Activated effector memory CD4-positive, alpha-beta T cell treated with anti-CD3 and anti-CD28 coated beads, Interleukin-2, amount 50 U/mL, for 16 hours (primary cell): ENCODE data around the gene CNBP.
"Not testable (repeated sequence)": the region's sequence is repeated elsewhere in the genome, so short reads cannot be mapped to it uniquely, and the experiment has no call there.

Source experiments
- DNase-seq: peaks from one replicate; pipeline ENCODE4 v3.0.0-alpha.2; 2020

CNBP gene

DNA sequence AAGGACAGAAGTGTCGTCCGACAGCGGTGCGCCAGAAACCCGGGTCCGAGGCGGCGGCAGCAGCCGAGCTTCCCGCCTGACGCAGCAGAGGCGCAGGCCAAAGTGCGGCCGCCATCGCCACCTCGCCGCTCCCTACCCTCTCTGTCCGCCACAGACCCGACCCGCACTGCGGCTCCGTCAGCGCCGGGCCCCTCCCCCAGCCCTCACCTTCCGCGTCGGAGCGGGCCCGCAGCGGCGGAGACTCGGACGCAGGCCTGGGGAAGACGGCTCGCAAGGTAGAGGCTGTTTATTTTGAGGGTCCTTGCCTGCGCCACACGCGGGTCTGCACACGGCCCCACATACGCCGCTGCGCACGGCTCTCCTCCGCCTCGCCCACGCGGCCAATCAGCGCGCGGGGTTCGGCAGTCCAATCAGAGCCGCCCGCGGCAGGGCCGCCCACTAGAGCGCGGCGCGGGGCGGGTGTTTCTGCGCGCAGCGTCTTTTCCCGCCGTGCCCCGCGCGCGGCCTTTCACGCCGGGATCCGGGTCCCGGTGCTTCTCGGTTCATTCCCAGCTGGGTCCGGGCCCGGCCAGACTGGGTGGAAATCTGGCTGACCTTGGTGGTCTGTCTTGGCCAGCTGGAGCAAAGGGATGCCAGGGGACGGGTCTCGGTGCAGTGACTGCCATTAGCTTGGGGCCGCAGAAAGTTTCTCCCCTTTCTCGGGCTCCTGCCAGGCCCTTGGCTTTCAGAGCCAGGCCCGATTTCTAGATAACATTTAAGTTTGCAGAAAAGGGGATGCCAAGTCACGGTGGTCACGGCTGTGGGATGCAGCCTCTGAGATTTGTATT is at the start of gene CNBP:
CNBP (minus strand) TSS at position 328 of the 827 bp plus-strand sequence. CDS start 12,139 bp downstream, outside the sequence.
- peak; percentile 97 for DNase-seq

DNA sequence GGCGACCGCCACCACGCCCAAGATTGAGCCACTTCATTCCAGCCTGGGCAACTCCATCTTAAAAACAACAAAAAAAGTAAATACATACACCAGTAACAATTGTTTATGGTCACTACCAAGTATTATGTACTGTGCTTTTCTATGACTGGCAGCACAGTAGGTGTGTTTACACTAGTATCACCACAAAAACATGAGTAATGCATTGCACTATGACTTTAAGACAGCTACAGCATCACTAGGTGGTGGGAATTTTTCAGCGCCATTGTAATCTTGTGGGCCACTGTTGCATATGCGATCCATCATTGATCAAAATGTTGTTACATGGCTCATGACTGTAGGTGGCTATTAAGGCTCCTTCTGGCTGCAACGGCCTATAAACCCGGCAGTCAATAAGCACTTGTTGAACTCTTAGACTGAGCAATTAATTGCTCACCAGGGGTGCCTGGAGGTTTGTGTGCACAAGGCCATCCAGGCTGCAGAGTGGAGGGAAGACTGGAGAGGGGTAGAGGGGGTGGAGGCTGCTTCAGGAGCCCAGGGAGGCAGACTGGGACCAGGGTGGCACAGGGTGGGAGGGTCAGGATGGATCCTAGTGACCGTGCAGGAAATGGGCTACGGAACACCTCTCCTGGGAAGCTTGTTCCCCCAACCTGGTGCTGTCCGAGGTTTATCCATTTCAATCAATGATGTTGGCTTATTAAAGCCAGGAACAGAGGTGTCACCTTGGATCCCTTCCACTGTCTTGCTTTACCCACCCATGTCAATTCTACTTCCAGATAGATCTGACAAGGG is 47.8 kb upstream of the CNBP start:
- DNase-seq, result no peak

DNA sequence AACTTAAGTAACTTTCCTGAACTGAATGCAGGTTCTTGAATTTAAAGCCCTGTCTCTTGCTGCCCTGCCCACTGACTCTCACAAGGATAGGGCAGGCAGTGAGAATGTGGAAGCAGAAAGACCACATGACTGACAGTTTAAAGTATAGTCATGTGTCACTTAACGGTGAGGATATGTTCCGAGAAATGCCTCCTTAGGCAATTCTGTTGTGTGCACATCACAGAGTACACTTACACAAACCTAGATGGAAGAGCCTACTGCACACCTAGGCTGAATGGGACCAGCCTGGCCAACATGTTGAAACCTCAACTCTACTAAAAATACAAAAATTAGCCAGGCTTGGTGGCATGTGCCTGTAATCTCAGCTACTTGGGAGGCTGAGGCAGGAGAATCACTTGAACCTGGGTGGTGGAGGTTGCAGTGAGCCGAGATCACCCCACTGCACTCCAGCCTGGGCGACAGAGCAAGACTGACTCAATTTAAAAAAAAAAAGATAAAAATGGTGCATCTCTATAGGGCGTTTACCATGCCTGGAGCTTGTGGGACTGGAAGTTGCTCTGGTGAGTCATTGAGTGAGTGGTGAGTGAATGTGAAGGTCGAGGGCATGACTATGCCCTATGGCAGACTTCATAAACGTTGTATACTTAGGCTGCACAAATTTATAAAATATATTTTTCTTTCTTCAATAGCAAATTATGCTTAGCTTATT is 46.8 kb upstream of the CNBP start:
- DNase-seq, result no peak

DNA sequence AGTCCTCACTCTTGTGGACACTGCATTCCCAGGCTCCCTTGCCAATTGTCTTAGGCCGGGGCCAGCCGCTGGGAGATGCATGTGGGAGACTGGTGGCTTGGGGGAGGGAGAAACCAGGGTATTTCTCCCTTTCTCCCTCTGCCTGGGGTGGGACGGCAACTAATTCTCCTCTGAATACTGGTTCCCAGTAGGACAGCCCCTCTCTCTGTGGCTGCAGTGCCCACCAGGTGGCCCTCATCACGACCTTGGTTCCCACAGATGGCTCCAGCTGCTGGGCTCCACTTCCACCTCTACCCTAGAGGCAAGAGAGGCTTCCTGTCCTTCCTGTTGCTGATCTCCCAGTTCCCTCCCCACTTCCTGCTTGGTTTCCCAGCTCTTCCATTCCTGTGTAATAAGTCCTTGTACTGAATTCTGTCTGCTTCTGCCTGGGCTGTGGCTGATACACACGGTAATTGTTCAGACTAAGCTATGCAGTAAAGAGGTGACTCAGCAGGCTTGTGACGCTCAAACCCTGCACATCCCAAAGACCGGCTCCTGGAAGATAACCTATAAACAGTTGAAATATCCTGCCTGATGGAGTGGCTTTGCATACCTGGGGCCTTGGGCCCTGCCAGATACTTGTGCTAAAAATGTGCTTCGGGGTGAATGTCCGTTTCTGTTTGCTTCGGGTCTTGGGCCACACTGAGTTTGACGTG is 45.3 kb upstream of the CNBP start:
- DNase-seq, result no peak

- DNase-seq, result no peak
These were observed 42.7 kb upstream of the CNBP start for GRCh38 chr3:129226374-129226773.

DNA sequence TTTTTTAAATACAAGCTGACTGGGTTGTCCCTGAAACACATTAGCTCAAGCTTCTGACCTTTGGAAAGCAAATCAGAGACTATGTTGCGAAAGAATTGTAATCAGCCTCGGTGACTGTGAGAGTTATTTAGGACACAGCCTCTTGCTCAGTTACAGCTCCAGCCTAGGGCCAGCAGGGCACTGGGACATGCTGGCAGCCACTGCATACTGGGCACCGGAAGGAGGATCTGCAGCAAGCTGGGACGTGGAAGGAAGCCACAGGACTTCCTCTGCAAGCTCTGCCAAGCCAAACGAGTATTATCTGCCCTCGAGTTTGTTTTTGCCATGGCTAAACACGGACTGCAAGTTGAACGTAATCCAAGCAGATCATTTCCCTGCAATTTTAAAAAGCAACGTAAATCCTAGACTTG is 41.3 kb upstream of the CNBP start:
- DNase-seq, result no peak

DNA sequence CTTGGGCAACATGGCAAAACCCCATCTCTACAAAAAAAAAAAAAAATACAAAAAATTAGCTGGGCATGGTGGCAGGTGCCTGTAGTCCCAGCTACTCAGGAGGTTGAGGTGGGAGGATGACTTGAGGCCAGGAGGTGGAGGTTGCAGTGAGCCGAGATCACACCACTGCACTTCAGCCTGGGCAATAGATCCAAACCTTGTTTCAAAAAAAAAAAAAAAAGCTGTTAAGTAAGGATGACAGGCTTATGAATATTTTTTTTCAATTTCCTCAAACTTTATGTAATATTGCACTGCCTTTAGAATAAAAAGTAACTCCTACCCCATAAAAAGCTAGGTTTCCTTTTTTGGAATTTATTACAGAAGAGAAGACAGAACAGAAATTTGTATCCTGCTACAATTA is 40.7 kb upstream of the CNBP start:
- DNase-seq, result peak; percentile 4

DNA sequence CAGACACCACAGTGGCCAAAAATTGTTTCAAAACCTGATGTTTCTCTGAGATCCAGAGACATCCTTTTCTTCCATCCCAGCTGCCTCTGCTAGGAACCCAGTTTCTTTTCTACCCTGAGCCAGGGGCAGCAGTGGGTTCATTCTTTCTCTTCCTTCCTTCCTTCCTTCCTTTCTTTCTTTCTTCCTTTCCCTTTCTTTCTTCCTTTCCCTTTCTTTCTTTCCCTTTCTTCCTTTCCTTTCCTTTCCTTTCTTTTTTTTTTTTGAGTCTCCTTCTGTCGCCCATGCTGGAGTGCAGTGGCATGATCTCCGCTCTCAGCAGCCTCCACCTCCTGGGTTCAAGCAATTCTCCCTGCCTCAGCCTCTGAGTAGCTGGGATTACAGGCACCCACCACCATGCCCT is 35.0 kb upstream of the CNBP start:
- no peak for DNase-seq

- DNase-seq, result no peak
These were observed 29.5 kb upstream of the CNBP start for GRCh38 chr3:129213238-129213637.

DNA sequence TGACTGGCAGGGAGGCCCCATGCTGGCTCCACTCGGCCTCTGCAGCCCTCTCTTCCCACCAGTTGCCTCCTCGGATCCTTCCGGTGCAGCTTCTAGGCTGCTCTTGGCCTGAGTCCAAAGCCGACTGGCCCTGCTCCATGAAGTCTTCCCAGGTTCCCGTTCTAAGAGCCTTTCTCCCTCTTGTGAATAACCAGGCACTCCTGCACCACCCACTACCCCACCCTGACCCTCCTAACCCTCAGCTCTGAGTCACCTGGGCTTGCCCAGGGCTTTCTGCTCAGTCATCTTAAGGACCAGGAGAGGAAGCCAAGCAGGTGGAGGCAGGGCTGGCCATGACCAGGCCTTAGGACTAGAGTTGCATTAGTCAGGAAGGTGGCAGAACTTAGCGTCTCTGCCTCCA is 28.1 kb upstream of the CNBP start:
- DNase-seq, result no peak

- DNase-seq, result no peak
These were observed 27.6 kb upstream of the CNBP start for GRCh38 chr3:129211345-129211744.

DNA sequence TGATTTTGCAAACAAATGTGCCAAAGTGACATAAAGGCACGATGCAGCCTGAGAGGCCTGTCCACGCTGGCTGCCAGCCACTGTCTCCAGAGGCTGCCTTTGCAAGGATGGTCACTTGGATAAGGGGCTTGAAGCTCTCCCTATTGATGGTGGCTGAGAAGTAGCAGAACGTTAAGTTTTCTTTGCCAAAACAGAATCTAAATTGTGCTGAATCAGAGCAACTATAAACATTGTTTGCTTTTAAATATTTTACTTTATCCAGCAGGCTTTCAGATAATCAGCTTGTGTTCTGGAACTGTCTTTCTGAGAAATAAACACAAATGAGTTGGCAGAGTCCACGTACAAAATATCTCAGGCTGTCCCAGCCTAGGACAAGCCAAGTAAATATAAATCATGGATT is 23.8 kb upstream of the CNBP start:
- no peak for DNase-seq

GRCh38 chr3:129205109-129205832 is 21.6 kb upstream of the CNBP start:
- no peak for DNase-seq

GRCh38 chr3:129204473-129204872 is 20.8 kb upstream of the CNBP start:
- DNase-seq, result no peak

DNA sequence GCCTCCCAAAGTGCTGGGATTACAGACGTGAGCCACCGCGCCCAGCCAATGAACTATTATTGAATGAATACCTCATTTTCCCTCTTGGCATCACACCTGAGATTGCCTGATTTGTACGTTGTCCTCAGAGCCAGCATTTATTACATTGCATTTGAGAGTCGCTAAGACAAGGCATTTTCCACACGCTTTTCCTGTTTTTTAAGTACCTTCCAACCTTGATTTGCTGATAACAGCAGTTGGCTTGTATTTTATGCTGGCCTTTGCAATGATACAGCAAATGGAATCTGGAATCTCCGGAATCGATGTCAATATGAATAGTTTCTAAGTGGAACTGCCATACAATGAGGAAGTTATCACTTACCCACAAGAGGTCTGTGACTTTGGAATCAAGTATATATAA is 15.7 kb upstream of the CNBP start:
- no peak for DNase-seq

- DNase-seq, result no peak
These were observed 13.6 kb upstream of the CNBP start for GRCh38 chr3:129197321-129197720.

DNA sequence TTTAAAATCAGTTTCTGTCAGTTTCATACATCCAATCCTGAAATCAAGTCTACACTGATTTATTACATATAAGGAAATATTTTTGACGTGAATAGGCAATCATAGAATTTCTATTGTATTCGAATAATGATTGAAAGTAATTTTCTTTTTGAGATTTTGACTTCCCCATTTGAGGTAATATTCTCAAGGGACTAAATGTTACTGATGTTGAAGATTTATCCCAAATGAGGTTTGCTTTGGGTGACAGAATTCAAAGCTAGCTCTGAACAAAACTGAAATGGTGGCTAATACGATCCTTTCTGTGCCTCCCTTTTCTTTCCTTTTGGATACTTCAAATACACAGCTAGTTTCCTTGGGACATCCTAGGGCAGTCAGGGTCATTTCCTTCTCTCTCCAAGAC is 12.9 kb upstream of the CNBP start:
- no peak for DNase-seq

GRCh38 chr3:129195731-129196256 is 12.1 kb upstream of the CNBP start:
- no peak for DNase-seq

DNA sequence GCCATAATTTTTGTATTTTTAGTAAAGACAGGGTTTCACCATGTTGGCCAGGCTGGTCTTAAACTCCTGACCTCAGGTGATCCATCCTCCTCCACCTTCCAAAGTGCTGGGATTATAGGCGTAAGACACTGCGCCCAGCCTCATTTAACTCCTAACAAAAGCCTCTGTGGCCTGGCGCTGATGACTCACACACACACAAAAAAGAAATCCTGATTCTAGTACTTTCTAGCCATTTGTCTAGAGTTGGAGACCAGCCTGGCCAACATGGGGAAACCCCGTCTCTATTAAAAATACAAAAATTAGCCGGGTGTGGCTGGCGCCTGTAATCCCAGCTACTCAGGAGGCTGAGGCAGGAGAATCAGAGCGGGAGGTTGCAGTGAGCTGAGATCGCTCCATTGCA is 6.1 kb upstream of the CNBP start:
- not testable (repeated sequence) for DNase-seq

DNA sequence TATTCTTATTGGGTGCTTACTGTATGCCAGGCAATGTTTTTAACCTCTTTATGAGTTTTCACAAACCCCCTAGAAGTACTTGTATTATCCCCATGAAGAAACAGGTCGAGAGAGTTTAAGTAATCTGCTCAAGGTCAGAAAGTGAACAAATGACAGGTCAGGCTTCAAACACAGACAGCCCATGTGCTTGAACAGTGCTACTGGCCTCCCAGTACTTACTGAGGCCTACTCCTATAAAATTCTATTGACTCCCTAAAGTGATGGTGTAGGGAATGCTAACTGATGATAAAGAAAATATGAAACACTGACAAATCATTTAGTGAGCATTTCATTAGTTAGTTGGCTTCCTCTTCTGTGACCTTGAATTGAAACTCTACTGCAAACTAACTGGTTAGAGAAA is 4.2 kb upstream of the CNBP start:
- no peak for DNase-seq

- no peak for DNase-seq
These were observed 2.1 kb upstream of the CNBP start for GRCh38 chr3:129185783-129186182.
